ENCODE results near the gene GALNT14. TPM values are rescaled to one million over a fixed set of nuclear protein-coding genes. Genes with fewer than 3 reads are reported as not detected.

The GALNT14 gene
- total and polyA plus RNA-seq, 2 of the 8 experiments (the other 6 are each of a cell fraction or from before 2014, with no cell fraction given) = 13.0 to 13.7 TPM

GRCh38 chr2:31138037-31138962, at the start of gene GALNT14 (continued):
- TF ChIP-seq BACH1 (IDR thresholded peaks at IDR 0.05; ENCODE audit: low read length) = no peak
- TF ChIP-seq EZH2 (IDR thresholded peaks at IDR 0.05; ENCODE audit: low read depth, low read length, severe bottlenecking) = peak; percentile 16
- peak; percentile 50 for TF ChIP-seq TAF1 (IDR thresholded peaks at IDR 0.05; ENCODE audit: low read depth, low read length)
- TF ChIP-seq USF2 (IDR thresholded peaks at IDR 0.05; ENCODE audit: low read length) = no peak
- peak; percentile 43; the same call in 1 of the 2 replicates for TF ChIP-seq EGR1 (IDR thresholded peaks at IDR 0.05; ENCODE audit: borderline replicate concordance, low read depth, low read length)
- TF ChIP-seq EP300 (IDR thresholded peaks at IDR 0.05; ENCODE audit: borderline replicate concordance in 1 of 2, low read depth in 2 of 2, low read length in 2 of 2) = peak in 1 of 2 experiments; percentile 68; a peak in 1 of 3 replicates
- no peak for TF ChIP-seq NANOG (IDR thresholded peaks at IDR 0.05; ENCODE audit: insufficient read depth, low read depth, low read length, poor library complexity, severe bottlenecking)
- peak; percentile 38 to 42 for TF ChIP-seq RAD21 (IDR thresholded peaks at IDR 0.05 in 1 of 2, conservative IDR thresholded peaks at IDR 0.05 in 1 of 2; ENCODE audit: low read depth in 2 of 2, low read length in 2 of 2)
- TF ChIP-seq TEAD4 (IDR thresholded peaks at IDR 0.05; ENCODE audit: low read depth, low read length) = 0 out of 2 replicates have a peak, but pooled peaks have one; percentile 42
- TF ChIP-seq TAF7 (optimal IDR thresholded peaks at IDR 0.05; ENCODE audit: borderline replicate concordance, low read depth, low read length) = no peak
- TF ChIP-seq E2F6 (IDR thresholded peaks at IDR 0.05) = peak; percentile 100
- TF ChIP-seq YY1 (IDR thresholded peaks at IDR 0.05; ENCODE audit: low read depth, low read length) = 0 out of 2 replicates have a peak, but pooled peaks have one; percentile 31
- 0 out of 2 replicates have a peak, but pooled peaks have one; percentile 4 for TF ChIP-seq SUZ12 (IDR thresholded peaks at IDR 0.05; ENCODE audit: low read length)
- peak; percentile 75 for TF ChIP-seq KDM4A (IDR thresholded peaks at IDR 0.05; ENCODE audit: low read depth, low read length, severe bottlenecking)
- peak; percentile 99 for TF ChIP-seq MAX (IDR thresholded peaks at IDR 0.05)
- TF ChIP-seq HDAC2 (IDR thresholded peaks at IDR 0.05; ENCODE audit: borderline replicate concordance in 1 of 2, low read depth in 2 of 2, low read length in 2 of 2) = peak in 1 of 2 experiments; percentile 35; a peak in 1 of 4 replicates

Measured in H1 (cell line).